Testis (tissue), 2 donors: ENCODE measurements around the gene PRR15L.

Source experiments
- POLR2A ChIP-seq: fragments of 450-650 bp; IDR thresholded peaks from one replicate; pipeline ENCODE4 v1.6.1; 2017; ENCODE audit warnings: antibody characterized with exemption, mild to moderate bottlenecking, moderate library complexity
- TF ChIP-seq, protein P1 (sequence below), 3 experiments: fragments of 450-650 bp in 2 of 3; fragments of 200-600 bp in 1 of 3; sonication (generic) in 1 of 3; IDR thresholded peaks; one replicate each; pipeline ENCODE4 v1.5.1; 2016 to 2019; ENCODE audit warnings: antibody characterized with exemption in 3 of 3, mild to moderate bottlenecking in 2 of 3, moderate library complexity in 1 of 3

DNA sequence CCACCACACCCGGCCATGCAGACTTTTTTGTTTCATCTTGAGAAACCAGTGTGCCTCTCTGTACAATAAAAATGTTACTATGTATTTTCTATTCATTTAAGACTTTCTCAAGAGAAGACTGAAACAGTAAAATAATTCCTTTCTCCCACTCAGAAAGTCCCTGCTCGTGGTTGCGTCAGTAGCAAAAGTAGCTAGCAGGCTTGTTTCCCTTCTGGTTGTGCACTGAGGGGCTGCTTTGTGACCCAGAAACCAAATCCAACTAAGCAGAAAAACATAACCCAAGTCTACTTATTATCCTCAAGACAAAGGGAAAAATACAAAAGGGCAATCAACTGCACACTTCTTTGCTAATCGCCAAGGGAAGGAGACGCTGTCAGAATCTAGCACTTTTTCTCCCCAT is 19.7 kb downstream of the PRR15L start:
- TF ChIP-seq, protein P1, sequence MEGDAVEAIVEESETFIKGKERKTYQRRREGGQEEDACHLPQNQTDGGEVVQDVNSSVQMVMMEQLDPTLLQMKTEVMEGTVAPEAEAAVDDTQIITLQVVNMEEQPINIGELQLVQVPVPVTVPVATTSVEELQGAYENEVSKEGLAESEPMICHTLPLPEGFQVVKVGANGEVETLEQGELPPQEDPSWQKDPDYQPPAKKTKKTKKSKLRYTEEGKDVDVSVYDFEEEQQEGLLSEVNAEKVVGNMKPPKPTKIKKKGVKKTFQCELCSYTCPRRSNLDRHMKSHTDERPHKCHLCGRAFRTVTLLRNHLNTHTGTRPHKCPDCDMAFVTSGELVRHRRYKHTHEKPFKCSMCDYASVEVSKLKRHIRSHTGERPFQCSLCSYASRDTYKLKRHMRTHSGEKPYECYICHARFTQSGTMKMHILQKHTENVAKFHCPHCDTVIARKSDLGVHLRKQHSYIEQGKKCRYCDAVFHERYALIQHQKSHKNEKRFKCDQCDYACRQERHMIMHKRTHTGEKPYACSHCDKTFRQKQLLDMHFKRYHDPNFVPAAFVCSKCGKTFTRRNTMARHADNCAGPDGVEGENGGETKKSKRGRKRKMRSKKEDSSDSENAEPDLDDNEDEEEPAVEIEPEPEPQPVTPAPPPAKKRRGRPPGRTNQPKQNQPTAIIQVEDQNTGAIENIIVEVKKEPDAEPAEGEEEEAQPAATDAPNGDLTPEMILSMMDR (IDR thresholded peaks at IDR 0.05): no peak
- TF ChIP-seq POLR2A: no peak
